ENCODE results near the gene PLP2. TPM values are rescaled to one million over a fixed set of nuclear protein-coding genes. Genes with fewer than 3 reads are reported as not detected.
A peak's percentile ranks its signal among the peaks of the same experiment; 100 is the strongest.

Gene PLP2
- polyA plus RNA-seq, 3 donors, result 280 to 374 (median 330) TPM

DNA sequence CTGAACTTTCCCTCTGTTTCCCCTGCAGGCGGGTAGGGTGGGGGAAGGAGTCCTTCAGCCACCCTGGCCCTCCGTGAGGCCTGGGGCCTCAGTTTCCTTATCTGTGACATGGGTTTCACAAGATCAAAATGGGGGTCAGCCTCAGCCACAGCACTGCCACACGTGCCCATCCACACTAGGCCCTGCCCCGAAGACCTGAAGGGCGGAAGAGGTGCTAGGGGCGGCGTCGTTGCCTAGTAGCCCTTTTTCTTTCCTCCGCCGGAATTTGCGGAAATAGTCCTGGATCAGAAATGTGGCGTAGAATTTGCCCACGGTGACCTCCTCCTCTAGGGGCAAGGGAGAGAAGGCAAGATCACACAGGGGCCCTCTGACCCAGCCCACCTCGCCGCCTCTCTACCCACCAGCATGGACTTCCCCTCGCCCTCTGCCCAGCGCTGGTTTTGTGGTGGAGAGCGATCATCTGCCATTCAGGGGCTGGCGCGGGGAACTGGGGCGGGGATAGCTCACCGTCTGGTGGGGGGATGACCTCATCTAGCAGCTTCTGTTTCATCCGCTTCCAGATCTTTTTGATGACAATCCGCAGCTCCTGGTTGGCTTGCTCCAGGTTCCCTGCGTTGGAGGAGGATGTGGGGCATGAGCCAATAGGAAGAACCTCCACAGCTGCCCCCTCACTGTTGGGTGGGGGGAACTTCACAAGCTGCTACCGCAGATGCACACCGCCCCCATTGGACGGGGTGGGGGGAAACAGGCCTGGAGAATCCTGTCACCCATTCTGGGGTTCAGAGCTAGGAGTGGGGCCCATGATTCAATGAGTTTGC is 37.9 kb downstream of the PLP2 start:
- Histone ChIP-seq H3K27me3 (ENCODE audit: control insufficient read depth in 2 of 2, insufficient read depth in 2 of 2, low read length in 2 of 2) (no peaks in the 10 kb centered on the region), H3K4me2 (replicated peaks; ENCODE audit: extremely low read depth, low read length, poor library complexity, severe bottlenecking) (peak overlapping the region; percentile 43), H3K9ac (ENCODE audit: insufficient read depth, low read length, poor library complexity, severe bottlenecking) (peak overlapping the region; percentile 15), H3K36me3 (replicated peaks in 1 of 2; ENCODE audit: control insufficient read depth in 1 of 2, insufficient read depth in 2 of 2, low read length in 2 of 2) (no peaks in the 10 kb centered on the region), H2AFZ (ENCODE audit: insufficient read depth, low read depth, low read length, poor library complexity, severe bottlenecking) (peak overlapping the region; percentile 65), H3K79me2 (ENCODE audit: insufficient read depth, low read length) (no peaks in the 10 kb centered on the region), H3K27ac (ENCODE audit: low read depth in 1 of 2, low read length in 2 of 2) (no peak overlapping the region), H3K9me3 (replicated peaks in 1 of 2; ENCODE audit: control insufficient read depth in 1 of 2, insufficient read depth in 1 of 2, low read length in 2 of 2) (no peaks in the 10 kb centered on the region), H3K4me3 (replicated peaks in 1 of 3; ENCODE audit: low read depth in 2 of 3, low read length in 3 of 3) (peak overlapping the region in 2 of 3 experiments; percentile 6 to 40), H3K4me1 (ENCODE audit: control insufficient read depth in 1 of 2, insufficient read depth in 2 of 2, low read length in 2 of 2) (no peaks in the 10 kb centered on the region), H4K20me1 (ENCODE audit: insufficient read depth, low read length) (no peaks in the 10 kb centered on the region)
- Mint-ChIP-seq H3K4me3 (peak overlapping the region; percentile 63 to 67), H3K27me3 (ENCODE audit: low read depth in 3 of 3) (peaks cover 2 to 5% (median 2%) of the 10 kb centered on the region in 3 donors), H3K9me3 (peaks cover 0 to 4% (median 1%) of the 10 kb centered on the region in 7 donors), H3K36me3 (no peaks in the 10 kb centered on the region), H3K4me1 (peaks cover 3% of the 10 kb centered on the region), H3K27ac (no peak overlapping the region)
- TF ChIP-seq, protein P1, sequence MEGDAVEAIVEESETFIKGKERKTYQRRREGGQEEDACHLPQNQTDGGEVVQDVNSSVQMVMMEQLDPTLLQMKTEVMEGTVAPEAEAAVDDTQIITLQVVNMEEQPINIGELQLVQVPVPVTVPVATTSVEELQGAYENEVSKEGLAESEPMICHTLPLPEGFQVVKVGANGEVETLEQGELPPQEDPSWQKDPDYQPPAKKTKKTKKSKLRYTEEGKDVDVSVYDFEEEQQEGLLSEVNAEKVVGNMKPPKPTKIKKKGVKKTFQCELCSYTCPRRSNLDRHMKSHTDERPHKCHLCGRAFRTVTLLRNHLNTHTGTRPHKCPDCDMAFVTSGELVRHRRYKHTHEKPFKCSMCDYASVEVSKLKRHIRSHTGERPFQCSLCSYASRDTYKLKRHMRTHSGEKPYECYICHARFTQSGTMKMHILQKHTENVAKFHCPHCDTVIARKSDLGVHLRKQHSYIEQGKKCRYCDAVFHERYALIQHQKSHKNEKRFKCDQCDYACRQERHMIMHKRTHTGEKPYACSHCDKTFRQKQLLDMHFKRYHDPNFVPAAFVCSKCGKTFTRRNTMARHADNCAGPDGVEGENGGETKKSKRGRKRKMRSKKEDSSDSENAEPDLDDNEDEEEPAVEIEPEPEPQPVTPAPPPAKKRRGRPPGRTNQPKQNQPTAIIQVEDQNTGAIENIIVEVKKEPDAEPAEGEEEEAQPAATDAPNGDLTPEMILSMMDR (IDR thresholded peaks at IDR 0.05), result no peak
- DNase-seq, result no peak
- intact Hi-C loops (cut with micrococcal nuclease), result no loop called here
- WGBS (ENCODE audit: insufficient coverage), result 45% methylated on average over 6 of the region's 28 CpGs

DNA sequence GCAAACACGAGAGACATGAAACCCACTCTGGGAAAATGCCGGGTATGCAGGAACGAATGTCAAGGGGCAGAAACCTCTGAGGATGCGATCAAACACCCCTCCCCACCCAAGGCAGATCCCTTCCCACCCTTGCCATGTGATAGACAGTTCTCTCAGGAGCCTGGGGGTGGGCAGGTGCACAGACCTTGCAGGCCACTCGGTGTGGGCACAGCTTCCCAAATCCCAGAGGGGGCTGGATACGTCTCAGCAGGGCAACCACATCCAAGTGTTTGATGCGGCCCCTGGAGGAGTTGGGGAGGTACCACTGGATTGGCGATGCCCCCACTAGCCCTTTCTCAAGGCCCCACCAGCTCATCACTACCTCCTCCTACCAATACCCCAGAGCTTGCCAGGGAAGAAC is 38.7 kb downstream of the PLP2 start:
- WGBS (ENCODE audit: insufficient coverage), result no CpG with 5 or more reads among the region's 8 CpGs

More for the DNA sequence above, 38.7 kb downstream of the PLP2 start:
- no peaks in the 10 kb centered on the region for H4K20me1 ChIP-seq (ENCODE audit: insufficient read depth, low read length)
- Mint-ChIP-seq H3K27me3 (ENCODE audit: low read depth in 3 of 3) (peaks cover 2 to 5% (median 4%) of the 10 kb centered on the region in 3 donors), H3K4me1 (peaks cover 3% of the 10 kb centered on the region), H3K9me3 (peaks cover 0 to 6% (median 1%) of the 10 kb centered on the region in 7 donors), H3K27ac (peak overlapping the region in 1 of 7 donors; percentile 34), H3K4me3 (no peak overlapping the region), H3K36me3 (no peaks in the 10 kb centered on the region)
- H3K9me3 ChIP-seq (replicated peaks in 1 of 2; ENCODE audit: control insufficient read depth in 1 of 2, insufficient read depth in 1 of 2, low read length in 2 of 2), result no peaks in the 10 kb centered on the region
- H3K36me3 ChIP-seq (replicated peaks in 1 of 2; ENCODE audit: control insufficient read depth in 1 of 2, insufficient read depth in 2 of 2, low read length in 2 of 2), result no peaks in the 10 kb centered on the region
- no peak for DNase-seq
- intact Hi-C loops (cut with micrococcal nuclease), result no loop called here
- no peaks in the 10 kb centered on the region for H3K27me3 ChIP-seq (ENCODE audit: control insufficient read depth in 2 of 2, insufficient read depth in 2 of 2, low read length in 2 of 2)
- H3K27ac ChIP-seq (ENCODE audit: low read depth in 1 of 2, low read length in 2 of 2), result no peak overlapping the region
- no peak overlapping the region for H3K4me2 ChIP-seq (replicated peaks; ENCODE audit: extremely low read depth, low read length, poor library complexity, severe bottlenecking)
- H2AFZ ChIP-seq (ENCODE audit: insufficient read depth, low read depth, low read length, poor library complexity, severe bottlenecking), result no peak overlapping the region
- no peak overlapping the region for H3K4me3 ChIP-seq (replicated peaks in 1 of 3; ENCODE audit: low read depth in 2 of 3, low read length in 3 of 3)
- H3K79me2 ChIP-seq (ENCODE audit: insufficient read depth, low read length), result no peaks in the 10 kb centered on the region
- H3K4me1 ChIP-seq (ENCODE audit: control insufficient read depth in 1 of 2, insufficient read depth in 2 of 2, low read length in 2 of 2), result no peaks in the 10 kb centered on the region
- H3K9ac ChIP-seq (ENCODE audit: insufficient read depth, low read length, poor library complexity, severe bottlenecking), result no peak overlapping the region
- TF ChIP-seq, protein P1 (IDR thresholded peaks at IDR 0.05), result no peak

Measured in CD14-positive monocyte (primary cell).